CD4-positive, alpha-beta T cell treated with Interleukin-4 for 1 hour (primary cell): ENCODE data around the gene TBC1D12.
"Not testable (repeated sequence)": the region's sequence is repeated elsewhere in the genome, so short reads cannot be mapped to it uniquely, and the experiment has no call there.

Experiments
- DNase-seq, 2 donors: peaks; one replicate each; pipeline ENCODE4 v3.0.0-alpha.2; 2020 to 2022

The TBC1D12 gene

GRCh38 chr10:94402204-94402842 lies at the start of gene TBC1D12:
TSS of gene TBC1D12 (plus strand) at chr10:94402541. CDS start at chr10:94402614, 73 bp downstream.
- DNase-seq, result peak; percentile 37 to 78

- no peak for DNase-seq
Observed at GRCh38 chr10:94353336-94353735, 49.0 kb upstream of the TBC1D12 start.

- no peak for DNase-seq
Observed at GRCh38 chr10:94355841-94356240, 46.5 kb upstream of the TBC1D12 start.

DNA sequence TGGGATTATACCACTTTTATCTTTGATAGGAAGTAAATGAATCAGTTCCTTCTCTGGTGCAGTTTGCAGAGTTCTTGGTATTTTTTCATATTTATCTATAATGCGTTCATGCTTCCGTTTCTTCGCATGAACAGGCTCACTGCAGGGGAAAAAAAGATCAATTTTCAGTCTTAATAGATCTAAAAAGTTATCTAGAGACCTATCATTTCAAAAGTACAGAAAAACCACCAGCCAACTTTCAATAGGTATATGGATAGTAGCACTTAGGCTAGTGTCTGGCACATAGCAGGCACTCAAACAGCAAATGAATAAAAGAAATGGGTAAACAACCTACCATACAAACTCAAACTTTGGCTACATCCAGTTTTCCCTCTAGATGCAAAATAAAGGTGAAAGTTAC lies 45.1 kb upstream of the TBC1D12 start:
- DNase-seq, result no peak

- DNase-seq, result no peak
Observed at GRCh38 chr10:94358480-94358879, 43.9 kb upstream of the TBC1D12 start.

DNA sequence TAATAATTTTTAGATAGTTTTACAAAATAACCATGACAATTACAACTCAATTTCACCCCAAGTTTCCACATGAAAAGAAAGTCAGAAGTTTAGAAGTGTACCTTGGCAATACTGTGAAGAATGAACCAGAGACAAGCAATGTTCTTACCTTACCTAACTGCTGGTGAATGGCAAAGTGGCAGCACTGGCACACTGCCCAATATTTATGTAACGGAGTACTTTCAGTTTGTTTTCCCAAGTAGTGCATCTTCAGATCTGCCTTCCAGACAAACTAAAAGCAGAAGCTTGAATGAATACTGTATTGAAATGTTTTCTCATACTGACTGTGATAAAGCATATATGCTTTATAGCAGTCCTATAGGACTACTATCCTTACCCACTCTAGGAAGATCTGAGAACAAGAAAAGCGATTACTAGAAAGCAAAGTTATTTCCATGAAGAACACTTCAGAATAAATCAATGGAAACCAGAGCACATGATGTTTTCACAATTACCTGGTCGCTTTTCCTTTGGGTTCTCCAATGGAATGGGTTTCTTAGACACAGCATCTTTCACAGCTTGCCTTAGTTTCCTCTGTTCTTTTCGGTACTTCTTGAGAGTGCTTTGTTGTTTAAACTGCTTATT lies 41.1 kb upstream of the TBC1D12 start:
- DNase-seq, result peak; percentile 16 to 56

DNA sequence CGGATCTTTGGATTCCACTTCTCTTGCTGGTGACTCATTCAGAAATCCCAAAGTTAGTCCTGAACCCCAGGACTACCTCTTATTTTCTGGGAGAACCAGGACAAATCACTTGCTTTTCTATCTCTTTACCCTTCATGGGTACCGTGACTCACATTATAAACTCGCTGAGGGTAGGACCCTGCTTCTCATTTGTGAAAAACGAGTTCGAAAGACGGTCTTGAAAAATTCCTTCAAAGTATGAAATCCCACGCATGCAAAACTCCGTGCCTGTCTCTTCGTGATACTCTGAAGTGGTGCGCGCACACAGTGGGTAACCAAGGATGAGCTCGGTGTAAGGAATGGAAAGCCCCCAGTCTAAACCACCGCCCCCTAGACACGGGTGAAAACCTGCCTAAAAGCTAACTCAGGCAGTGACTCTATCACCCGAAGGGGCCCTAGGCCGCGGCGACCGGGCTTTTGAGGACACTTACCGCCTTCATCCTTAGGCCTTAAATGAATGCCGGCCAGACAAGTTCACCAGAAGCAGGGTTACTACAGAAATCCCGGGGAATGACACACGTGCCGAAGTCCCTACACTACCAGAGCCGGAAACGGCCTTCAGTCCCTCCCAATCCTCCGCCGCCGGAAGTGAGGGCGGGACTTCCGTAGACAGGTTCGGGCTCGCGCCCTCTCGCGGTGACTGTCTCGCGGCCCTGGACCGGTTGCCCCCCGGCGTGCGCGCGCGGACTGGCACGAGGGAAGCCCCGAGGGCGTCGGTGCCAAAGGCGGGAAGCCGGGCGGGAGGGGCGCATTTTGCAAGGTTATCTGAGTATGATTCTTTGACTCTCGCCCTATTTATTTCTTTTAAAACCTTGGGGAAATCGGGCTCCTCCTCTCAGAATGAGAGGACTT lies 39.7 kb upstream of the TBC1D12 start, which contains the start of gene NOC3L:
Gene NOC3L (minus strand): TSS at position 580 of the 891 bp plus-strand sequence. CDS start 101 bp downstream, at position 479.
- DNase-seq, result peak; percentile 93 to 94

DNA sequence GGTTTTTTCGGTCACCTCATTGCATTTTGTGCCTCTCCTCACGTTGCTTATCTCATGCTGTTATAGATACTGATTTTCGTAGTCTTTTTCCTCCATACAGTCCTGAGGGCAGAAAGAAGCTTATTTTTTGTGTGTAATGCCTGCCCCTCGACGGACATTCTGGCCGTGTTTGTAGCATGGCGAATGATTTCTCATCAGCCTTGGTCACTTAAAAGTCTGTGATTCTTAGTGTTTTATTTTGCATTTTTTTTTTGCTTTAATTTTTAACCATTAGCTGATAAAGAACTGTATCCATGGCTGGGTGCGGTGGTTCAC lies 39.1 kb upstream of the TBC1D12 start:
- DNase-seq, result no peak

DNA sequence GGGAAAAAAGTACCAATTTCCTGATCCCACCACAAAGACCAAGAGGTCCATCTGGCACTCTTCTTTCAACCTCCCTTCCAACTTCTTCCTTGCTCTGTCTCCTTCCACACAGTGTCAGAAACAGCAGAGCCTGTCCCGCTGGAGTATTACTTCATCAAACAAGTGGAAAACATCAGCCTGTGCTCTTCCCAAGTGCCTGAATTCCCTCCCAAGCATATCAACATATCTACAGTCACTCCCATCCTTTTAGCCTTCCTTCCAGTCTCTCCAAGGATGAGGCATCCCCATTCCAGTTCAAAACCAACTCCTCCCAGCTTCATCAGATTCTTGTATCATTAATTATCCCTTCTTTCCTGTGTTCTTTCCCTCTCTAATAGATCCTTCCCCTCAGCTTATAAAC lies 37.9 kb upstream of the TBC1D12 start:
- no peak for DNase-seq

- DNase-seq, result no peak
Observed at GRCh38 chr10:94366382-94366781, 36.0 kb upstream of the TBC1D12 start.

- DNase-seq, result no peak
Observed at GRCh38 chr10:94370501-94370900, 31.8 kb upstream of the TBC1D12 start.

GRCh38 chr10:94375374-94375773 lies 27.0 kb upstream of the TBC1D12 start:
- DNase-seq, result no peak

- no peak for DNase-seq
Observed at GRCh38 chr10:94376865-94377264, 25.5 kb upstream of the TBC1D12 start.

- DNase-seq, result no peak
Observed at GRCh38 chr10:94383530-94383929, 18.8 kb upstream of the TBC1D12 start.

DNA sequence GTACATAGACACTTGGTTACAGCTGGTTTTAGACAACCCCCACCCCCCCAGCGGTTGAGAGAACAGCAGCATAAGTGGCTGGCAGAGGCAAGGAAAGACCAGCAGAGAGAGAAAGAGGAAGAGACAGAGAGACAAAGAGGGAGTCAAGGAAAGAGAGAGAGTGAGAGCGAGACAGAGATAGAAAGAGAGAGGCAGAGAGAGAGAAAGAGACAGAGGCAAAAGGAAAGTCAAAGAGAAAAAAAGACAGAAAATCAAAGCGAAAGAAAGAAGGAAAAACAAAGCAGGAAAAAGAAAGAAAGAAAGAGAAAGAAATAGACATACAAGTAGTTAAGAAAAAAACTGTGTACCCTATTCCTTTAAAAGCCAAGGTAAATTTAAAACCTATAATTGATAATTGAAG lies 16.6 kb upstream of the TBC1D12 start:
- not testable (repeated sequence) for DNase-seq

DNA sequence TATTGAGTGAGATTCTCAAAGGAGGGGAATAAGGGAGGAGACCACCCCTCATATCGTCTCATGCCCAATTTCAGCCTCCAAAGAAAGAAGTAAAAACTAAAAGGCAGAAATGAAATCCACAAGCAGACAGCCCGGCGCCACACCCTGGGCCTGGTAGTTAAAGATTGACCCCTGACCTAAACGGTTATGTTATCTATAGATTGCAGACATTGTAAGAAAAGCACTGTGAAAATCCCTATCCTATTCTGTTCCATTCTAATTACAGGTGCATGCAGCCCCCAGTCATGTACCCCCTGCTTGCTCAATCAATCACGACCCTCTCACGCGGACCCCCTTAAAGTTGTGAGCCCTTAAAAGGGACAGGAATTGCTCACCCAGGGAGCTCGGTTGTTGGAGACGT lies 10.2 kb upstream of the TBC1D12 start:
- not testable (repeated sequence) for DNase-seq

DNA sequence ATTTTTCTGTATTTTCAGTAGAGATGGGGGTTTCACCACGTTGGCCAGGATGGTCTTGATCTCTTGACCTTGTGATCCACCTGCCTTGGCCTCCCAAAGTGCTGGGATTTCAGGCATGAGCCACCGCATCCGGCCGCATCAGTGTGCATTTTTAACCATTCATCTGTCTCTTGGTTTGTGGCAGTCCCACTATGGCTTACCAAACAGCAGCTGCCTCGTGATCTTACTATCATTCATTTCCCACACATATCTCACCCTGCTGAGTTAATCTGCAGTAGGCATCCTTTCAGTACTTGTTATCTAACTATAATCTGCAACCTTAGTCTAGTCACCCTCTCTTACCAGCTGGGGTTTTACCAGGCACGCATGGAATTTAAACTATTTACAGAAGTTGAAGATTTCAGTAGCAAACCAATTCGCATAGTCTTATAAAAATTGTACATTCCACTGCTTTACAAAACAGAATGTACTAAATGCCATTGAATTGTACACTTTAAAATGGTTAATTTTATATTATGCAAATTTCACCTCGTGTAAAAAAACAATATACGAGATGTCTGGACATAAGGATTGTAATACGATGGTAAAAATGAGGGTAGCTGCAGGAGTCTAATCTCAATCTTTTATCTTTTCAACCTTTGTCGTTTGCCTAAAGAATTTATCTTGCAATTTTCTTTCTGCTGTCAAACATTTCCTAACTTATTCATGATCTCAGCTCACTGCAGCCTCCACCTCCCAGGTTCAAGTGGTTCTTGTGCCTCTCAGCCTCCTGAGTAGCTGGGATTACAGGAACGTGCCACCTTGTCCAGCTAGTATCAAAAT lies 4.6 kb upstream of the TBC1D12 start:
- DNase-seq, result no peak

- DNase-seq, result no peak
Observed at GRCh38 chr10:94398762-94399161, 3.6 kb upstream of the TBC1D12 start.

- DNase-seq, result no peak
Observed at GRCh38 chr10:94402843-94403379, 570 bp downstream of the TBC1D12 start.

GRCh38 chr10:94403380-94404213 lies 1.3 kb downstream of the TBC1D12 start:
- peak; percentile 24 to 69 for DNase-seq

GRCh38 chr10:94405406-94405805 lies 3.1 kb downstream of the TBC1D12 start:
- DNase-seq, result no peak

DNA sequence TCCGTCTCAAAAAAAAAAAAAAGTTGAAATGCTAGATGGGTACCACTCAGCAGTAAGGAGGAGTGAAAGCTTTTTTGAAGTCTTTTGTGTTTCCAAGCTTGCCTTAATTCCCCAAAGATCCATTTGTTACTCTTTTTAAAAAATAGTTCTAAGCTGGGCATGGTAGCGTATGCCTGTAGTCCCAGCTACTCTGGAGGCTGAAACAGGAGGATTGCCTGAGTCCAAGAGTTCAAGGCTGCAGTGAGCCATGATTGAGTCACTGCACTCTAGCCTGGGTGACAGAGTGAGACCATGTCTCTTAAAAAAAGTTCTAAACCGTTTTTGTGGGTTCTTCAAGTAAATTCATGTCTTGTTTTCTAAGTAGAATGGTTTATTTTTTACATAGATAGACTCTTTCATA lies 5.3 kb downstream of the TBC1D12 start:
- no peak for DNase-seq
